Measurements from ENCODE around the gene RNF144A. TPM values are rescaled to one million over a fixed set of nuclear protein-coding genes. Genes with fewer than 3 reads are reported as not detected.

RNF144A gene
- total RNA-seq, 1 experiment from 2014 or later: 10.6 TPM

DNA sequence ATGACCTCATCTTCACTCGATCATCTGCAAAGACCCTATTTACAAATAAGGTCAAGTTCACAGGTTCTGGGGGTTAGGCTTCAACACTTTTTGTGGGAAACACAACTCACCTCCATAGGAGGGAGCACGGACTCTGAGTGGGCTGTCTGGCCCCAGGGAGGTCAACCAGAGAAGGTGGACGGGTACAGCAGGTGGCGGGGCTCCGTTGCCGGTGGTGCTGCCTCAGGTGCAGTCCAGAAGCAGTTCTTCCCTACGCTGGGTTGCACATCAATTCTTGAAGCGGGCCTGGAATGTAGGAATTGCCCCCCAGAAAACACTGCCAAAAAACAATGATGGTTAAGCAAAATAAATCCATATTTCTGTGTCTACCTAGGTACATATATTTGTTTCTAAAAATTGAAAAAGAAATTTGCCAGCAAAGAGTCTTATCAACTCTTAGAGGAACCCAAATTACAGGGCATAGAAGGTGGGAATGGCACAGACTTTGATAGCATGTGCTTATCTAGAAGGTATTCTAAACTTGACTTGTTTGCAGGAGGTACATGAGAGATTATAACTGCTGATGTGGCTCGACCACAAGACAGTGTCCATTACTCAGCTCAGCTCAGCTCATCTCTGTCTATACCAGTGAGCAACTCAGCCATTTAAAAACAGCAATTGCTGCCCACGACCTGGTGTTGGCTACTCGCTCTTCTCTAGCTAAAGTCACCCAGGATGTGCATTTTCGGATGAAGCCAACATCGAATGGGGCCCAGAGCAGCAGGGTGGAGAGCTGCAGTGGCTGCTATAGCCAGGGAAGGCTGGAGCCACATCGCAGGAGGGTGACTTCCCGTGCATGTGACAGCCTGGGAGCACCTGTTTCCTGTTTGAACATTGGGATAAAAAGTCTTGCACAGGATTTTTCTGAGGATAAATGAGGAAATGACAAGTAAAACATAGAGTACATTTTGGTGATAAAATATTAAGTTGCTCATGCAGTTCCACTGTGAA, 128.7 kb downstream of the RNF144A start:
- no peak overlapping the region for H2AFZ ChIP-seq (ENCODE audit: low read length)
- WGBS (ENCODE audit: extremely low coverage, insufficient read length, low lambda C conversion rate): no CpG with 5 or more reads among the region's 15 CpGs
- no peaks in the 10 kb centered on the region for H3K79me2 ChIP-seq (ENCODE audit: insufficient read depth, low read length)
- H3K27me3 ChIP-seq (ENCODE audit: insufficient read depth, low read length): no peaks in the 10 kb centered on the region
- H3K56ac ChIP-seq (ENCODE audit: insufficient read length, low read depth, low read length): no peak overlapping the region
- H3T11ph ChIP-seq (ENCODE audit: low read length): no peak overlapping the region
- no peak overlapping the region for H4K8ac ChIP-seq (replicated peaks; ENCODE audit: insufficient read length, low read depth, low read length)
- H3K79me1 ChIP-seq (ENCODE audit: insufficient read depth, low read depth, low read length, poor library complexity, severe bottlenecking): no peaks in the 10 kb centered on the region
- no peak overlapping the region for H3K9ac ChIP-seq (ENCODE audit: extremely low read depth, insufficient read length, low read length)
- no peak overlapping the region for H2BK5ac ChIP-seq (ENCODE audit: insufficient read length, low read length)
- H3K4me1 ChIP-seq (ENCODE audit: insufficient read depth, low read length): peaks cover 4% of the 10 kb centered on the region; the same call in 1 of the 2 replicates
- peaks cover 24 to 26% of the 10 kb centered on the region in 2 experiments for H3K4me1 Mint-ChIP-seq
- H2BK15ac ChIP-seq (ENCODE audit: low read depth, low read length): no peak overlapping the region
- peaks cover 0 to 15% (median 9%) of the 10 kb centered on the region in 3 experiments; a peak in 5 of 7 replicates for H3K36me3 Mint-ChIP-seq (ENCODE audit: insufficient read depth in 1 of 3, low read depth in 3 of 3)
- no peak overlapping the region for H2BK120ac ChIP-seq (ENCODE audit: low read depth, low read length, poor library complexity, severe bottlenecking)
- H2BK12ac ChIP-seq (ENCODE audit: insufficient read length, low read depth, low read length): no peak overlapping the region
- H3K18ac ChIP-seq (ENCODE audit: insufficient read length, low read depth, low read length): no peak overlapping the region
- H3K4me3 Mint-ChIP-seq: no peak overlapping the region
- no peak overlapping the region for H3K27ac ChIP-seq (ENCODE audit: insufficient read length, low read depth, low read length)
- DNase-seq: no peak
- H3K14ac ChIP-seq (ENCODE audit: insufficient read depth, low read length): no peak overlapping the region
- peaks cover 4 to 6% of the 10 kb centered on the region in 2 experiments; a peak in 2 of 5 replicates for H3K9me3 Mint-ChIP-seq
- no peaks in the 10 kb centered on the region for H3K9me3 ChIP-seq (ENCODE audit: control insufficient read depth, low read depth, low read length)
- no peak overlapping the region for H2AK5ac ChIP-seq (ENCODE audit: insufficient read length, low read length)
- no peaks in the 10 kb centered on the region for H3K27me3 Mint-ChIP-seq (ENCODE audit: low read depth)
- H3K23me2 ChIP-seq (ENCODE audit: insufficient read length, low read depth, low read length, poor library complexity, severe bottlenecking): no peaks in the 10 kb centered on the region
- H4K91ac ChIP-seq (ENCODE audit: insufficient read length, low read depth, low read length): no peak overlapping the region
- TF ChIP-seq, protein P1, sequence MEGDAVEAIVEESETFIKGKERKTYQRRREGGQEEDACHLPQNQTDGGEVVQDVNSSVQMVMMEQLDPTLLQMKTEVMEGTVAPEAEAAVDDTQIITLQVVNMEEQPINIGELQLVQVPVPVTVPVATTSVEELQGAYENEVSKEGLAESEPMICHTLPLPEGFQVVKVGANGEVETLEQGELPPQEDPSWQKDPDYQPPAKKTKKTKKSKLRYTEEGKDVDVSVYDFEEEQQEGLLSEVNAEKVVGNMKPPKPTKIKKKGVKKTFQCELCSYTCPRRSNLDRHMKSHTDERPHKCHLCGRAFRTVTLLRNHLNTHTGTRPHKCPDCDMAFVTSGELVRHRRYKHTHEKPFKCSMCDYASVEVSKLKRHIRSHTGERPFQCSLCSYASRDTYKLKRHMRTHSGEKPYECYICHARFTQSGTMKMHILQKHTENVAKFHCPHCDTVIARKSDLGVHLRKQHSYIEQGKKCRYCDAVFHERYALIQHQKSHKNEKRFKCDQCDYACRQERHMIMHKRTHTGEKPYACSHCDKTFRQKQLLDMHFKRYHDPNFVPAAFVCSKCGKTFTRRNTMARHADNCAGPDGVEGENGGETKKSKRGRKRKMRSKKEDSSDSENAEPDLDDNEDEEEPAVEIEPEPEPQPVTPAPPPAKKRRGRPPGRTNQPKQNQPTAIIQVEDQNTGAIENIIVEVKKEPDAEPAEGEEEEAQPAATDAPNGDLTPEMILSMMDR (conservative IDR thresholded peaks at IDR 0.05): no peak
- H4K5ac ChIP-seq (ENCODE audit: insufficient read length, low read depth, low read length): no peak overlapping the region
- no peak overlapping the region for H2BK20ac ChIP-seq (ENCODE audit: low read depth, low read length, poor library complexity, severe bottlenecking)
- no peak overlapping the region for H3K23ac ChIP-seq (ENCODE audit: insufficient read length, low read depth, low read length)
- no peaks in the 10 kb centered on the region for H4K20me1 ChIP-seq (ENCODE audit: control insufficient read depth, insufficient read depth, insufficient read length)
- no peak overlapping the region for H3K27ac Mint-ChIP-seq
- no peak overlapping the region for H3K4ac ChIP-seq (ENCODE audit: low read depth, low read length)
- H3K4me2 ChIP-seq (ENCODE audit: insufficient read depth, insufficient read length, low read length): no peak overlapping the region

Measured in H9 (cell line).